SIG-M5 treated with dmso at 0.1 percent for 504 hours (cell line): Measurements from ENCODE around the gene MYO9B.
"Not testable (repeated sequence)": the region's sequence is repeated elsewhere in the genome, so short reads cannot be mapped to it uniquely, and the experiment has no call there.

Source experiments
- DNase-seq: peaks from one replicate; lab custom pipeline; 2025; ENCODE audit not compliant: unreplicated experiment; lab: John Stamatoyannopoulos, UW

MYO9B gene

DNA sequence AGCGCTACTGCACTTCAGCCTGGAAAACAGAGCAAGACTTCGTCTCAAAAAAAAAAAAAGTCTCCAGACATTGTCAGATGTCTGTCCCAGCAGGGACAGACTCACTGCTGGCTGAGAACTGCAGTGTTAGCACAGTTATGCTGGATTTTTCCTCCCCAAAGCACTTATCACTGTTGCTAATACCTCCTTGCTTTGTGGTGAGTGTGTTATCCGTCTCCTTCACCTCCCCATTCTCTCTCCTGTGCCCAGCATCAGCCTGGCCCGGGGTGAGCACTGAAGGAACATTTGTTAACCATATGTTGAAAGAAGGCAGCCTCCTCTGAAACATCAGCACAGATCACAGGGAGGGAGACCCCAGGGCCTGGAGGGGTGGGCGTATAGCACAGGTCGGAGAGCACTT lies 11.3 kb downstream of the MYO9B start:
- no peak for DNase-seq

DNA sequence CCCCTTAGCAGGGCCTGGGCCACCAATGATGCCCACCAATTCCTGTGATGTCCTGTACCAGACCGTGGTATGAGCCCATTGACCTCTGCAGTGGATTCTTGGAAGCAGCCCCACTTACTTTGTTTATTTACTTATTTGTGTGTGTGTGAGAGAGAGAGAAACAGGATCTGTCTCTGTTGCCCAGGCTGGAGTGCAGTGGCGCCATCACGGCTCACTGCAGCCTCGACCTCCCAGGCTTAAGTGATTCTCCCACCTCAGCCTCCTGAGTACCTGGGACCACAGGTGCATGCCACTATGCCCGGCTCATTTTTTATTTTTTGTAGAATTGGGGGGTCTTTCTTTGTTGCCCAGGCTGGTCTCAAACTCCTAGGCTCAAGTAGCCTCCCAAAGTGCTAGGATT lies 13.0 kb downstream of the MYO9B start:
- no peak for DNase-seq

DNA sequence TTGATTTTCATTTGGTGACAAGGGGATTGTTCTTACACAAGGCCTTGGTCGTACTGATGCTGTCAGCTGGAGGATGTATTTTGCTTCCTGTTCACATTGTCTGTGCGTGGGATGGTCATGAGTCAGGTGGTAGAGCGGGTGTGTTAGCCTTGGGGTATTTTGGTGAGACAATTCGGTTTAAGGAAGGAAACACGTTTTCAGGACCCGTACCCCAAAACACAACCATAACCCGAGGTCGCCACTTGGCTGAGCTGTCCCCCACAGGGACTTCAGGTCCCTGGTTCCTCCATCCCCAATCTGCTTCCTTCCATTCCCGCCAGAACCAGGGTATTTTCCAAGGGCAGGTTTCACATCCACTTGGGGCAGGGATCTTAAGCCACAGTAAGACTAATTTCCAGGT lies 15.0 kb downstream of the MYO9B start:
- DNase-seq = no peak

DNA sequence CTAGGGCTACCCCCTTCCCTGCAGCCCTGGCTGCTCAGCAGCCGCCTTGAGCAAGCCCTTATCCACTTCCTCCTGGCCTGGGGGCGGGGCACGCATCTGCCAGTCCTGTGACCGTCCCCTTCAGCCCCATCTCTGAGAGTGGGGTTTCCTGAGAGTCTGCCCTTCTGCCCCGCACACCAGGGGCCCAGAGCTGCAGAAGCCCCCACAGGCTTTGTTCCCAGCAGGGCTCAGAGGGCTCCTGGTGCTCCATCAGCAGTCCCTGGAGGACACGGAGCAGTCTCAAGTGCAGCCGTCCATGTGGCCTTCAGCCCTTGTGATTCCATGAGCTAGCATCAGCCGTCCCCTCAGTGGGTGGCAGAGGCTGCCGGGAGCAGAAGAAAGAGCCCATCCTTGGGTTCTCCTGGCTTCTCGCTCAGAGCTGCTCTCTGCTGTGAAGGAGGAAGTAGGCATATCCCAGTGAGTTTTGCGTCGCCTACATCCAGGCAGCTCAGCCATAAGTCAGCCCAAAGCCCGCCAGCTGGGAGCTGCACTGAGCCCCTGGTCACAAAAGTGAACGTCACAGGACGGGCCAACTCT lies 16.3 kb downstream of the MYO9B start:
- peak; percentile 60 for DNase-seq

DNA sequence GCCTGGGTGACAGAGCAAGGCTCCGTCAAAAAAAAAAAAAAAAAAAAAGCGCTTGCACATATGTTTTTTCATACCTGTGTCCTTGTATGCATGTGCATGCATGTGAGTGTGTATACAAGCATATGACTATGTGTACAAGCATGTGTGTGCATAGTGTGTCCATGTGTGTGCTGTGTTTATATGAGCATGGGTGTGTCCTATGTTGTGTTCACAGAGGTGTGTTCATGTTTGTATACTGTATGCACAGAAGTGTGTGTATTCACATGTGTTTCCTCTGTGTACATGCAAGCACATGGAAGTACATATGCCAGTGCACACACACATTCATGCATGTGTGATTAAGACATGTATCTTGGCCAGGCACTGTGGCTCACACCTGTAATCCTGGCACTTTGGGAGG lies 17.1 kb downstream of the MYO9B start:
- no peak for DNase-seq

DNA sequence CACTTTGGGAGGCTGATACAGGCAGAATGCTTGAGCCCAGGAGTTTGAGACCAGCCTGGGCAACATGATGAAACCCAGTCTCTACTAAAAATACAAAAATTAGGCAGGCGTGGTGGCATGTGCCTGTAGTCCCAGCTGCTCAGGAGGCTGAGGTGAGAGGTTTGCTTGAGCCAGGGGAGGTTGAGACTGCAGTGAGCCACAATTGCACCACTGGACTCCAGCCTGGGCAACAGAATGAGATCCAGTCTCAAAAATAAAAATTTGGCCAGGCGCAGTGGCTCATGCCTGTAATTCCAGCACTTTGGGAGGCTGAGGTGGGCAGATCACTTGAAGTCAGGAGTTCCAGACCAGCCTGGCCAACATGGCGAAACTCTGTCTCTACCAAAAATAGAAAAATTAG lies 19.1 kb downstream of the MYO9B start:
- DNase-seq = not testable (repeated sequence)

DNA sequence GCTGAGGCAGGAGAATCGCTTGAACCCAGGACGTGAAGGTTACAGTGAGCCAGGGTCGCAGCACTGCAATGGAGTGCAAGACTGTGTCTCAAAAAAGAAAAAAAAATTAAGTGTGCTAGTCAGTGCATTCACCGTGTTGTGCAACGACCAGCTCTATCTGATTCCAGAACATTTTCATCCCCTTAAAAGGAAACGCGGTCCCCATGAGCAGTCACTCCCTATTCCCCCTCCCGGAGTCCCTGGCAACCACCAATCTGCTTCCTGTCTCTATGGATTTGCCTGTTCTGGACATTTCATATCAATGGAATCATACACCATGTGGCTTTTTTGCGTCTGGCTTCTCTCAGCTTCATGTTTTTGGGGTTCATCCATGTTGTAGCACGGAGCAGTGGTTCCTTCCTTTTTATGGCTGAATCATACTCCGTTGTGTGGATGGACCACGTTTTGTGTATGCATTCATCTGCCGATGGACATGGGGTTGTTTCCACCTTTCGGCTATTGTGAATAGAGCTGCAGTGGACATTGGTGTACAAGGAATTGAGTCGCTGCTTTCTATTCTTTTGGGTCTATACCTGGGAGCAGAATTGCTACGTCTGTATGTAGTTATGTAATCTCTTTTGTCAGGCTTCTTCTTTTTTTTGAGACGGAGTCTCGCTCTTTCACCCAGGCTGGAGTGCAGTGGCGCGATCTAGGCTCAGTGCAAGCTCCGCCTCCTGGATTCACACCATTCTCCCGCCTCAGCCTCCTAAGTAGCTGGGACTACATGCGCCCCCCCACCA lies 19.8 kb downstream of the MYO9B start:
- no peak for DNase-seq

DNA sequence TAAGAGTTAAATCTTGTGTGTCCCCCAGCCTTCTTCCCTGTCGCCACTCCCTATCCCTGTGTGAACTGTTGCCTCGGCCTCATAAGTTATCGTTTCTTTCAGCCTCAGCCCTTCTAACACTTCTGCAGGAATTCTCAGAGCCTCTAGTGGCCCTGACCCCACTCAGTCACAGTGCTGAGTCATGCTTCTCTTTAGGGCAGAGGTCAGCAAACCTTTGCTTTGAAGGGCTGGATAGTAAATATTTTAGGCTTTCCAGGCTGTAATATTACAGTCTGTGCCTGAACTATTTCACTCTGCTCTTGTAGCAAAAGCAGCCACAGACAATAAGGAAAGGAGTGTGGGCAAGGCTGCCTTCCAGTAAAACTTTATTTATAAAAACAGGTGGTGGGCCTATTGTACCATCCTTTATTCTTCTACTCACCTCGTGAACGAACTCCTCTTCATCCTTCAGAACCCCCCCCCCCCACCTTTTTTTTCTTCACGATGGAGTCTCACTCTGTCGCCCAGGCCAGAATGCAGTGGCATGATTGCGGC lies 22.1 kb downstream of the MYO9B start:
- DNase-seq = no peak

DNA sequence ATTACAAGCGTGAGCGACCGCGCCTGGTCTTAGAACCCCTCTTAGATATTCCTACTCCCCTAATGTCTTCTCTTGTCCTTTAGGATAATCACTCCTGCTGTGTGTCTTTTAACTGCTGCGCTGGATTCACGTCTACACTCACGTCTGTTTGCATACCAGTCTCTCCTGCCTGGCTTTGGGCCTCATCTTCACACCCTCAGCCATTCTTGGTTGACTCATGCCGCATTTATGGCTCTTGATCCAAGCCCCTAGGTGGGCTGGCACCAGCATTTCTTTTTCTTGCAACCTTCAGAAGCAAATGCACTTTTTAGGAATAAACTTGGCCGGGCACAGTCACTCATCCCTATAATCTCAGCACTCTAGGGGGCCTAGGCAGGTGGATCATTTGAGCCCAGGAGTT lies 22.7 kb downstream of the MYO9B start:
- no peak for DNase-seq

DNA sequence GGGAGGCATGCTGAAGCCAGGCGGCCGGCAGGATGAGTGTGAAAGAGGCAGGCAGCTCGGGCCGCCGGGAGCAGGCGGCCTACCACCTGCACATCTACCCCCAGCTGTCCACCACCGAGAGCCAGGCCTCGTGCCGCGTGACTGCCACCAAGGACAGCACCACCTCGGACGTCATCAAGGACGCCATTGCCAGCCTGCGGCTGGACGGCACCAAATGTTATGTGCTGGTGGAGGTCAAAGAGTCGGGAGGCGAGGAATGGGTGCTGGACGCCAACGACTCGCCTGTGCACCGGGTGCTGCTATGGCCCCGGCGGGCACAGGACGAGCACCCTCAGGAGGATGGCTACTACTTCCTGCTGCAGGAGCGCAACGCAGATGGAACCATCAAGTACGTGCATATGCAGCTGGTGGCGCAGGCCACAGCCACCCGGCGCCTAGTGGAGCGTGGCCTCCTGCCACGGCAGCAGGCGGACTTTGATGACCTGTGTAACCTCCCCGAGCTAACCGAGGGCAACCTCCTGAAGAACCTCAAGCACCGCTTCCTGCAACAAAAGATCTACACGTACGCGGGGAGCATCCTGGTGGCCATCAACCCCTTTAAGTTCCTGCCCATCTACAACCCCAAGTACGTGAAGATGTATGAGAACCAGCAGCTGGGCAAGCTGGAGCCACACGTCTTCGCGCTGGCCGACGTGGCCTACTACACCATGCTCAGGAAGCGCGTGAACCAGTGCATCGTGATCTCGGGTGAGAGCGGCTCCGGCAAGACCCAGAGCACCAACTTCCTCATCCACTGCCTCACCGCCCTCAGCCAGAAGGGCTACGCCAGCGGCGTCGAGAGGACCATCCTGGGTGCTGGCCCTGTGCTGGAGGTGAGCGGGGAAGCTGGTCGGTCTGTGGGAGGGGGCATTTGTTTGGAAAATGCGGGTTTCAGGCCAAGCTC lies 26.4 kb downstream of the MYO9B start:
- no peak for DNase-seq

DNA sequence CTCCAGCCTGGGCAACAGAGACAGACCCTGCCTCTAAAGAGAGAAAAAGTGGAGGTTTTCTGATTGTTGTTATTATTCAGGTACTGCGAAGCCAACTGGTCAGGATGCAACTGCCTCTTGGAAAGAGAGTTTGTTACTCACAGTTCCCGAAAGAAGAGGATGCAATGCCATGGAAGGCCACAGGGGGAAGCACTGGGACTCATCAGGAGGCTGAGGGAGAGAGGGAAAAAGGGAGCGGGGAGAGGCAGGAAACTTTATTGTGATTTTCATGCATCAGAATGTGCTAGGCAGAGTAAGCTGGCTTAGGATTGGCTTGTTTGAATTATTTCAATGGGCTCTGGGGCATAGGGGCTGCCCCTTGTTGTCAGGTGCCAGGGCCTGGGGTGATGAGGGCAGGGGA lies 27.6 kb downstream of the MYO9B start:
- no peak for DNase-seq

DNA sequence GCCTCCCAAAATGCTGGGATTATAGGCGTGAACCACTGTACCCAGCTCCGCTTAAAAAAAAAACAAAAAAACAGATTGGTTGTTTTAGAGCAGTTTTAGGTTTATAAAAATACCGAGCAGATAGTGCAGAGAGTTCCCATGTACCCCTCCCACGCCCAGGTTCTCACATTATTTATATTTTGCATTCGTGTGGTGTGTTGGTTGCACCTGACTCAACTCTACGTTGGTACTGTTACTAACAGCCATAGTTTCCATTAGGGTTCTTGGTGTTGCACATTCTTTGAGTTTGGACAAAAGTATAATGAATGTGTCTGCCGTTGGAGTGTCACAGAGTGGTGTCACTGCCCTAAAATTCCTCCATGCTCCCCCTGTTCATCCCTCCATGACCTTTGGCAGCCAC lies 29.1 kb downstream of the MYO9B start:
- DNase-seq = no peak

DNA sequence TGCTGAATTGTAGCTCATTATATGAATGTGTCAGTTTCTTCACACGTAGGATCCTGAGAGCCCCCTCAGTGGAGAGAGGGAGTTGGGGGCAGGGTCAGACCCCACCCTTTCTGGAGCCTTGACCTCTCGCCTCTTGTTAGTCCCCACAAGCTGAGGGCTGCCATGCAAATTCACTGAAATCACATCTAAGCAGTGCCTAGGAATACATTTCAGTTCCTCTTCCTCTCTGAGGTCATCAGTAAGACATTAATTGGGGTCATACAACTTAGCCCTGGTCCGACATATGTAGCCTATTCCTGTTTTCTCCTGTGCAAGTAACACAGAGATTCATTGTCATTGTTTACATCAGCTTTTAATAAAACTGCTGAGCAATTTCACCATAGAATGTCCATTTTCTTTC lies 30.0 kb downstream of the MYO9B start:
- DNase-seq = no peak

DNA sequence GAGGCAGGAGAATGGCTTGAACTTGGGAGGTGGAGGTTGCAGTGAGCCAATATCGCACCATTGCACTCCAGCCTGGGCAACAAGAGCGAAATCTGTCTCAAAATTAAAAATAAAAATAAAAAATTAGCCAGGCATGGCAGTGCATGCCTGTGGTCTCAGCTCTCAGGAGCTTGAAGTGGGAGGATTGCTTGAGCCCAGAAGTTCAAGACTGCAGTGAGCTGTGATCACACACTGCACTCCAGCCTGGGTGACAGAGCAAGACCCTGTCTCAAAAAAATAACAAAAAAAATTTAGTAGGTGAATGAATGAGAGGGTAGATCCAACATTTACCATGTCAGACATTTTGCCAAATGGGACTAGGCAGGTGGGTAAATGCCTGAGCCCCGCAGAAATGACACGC lies 31.4 kb downstream of the MYO9B start:
- not testable (repeated sequence) for DNase-seq

DNA sequence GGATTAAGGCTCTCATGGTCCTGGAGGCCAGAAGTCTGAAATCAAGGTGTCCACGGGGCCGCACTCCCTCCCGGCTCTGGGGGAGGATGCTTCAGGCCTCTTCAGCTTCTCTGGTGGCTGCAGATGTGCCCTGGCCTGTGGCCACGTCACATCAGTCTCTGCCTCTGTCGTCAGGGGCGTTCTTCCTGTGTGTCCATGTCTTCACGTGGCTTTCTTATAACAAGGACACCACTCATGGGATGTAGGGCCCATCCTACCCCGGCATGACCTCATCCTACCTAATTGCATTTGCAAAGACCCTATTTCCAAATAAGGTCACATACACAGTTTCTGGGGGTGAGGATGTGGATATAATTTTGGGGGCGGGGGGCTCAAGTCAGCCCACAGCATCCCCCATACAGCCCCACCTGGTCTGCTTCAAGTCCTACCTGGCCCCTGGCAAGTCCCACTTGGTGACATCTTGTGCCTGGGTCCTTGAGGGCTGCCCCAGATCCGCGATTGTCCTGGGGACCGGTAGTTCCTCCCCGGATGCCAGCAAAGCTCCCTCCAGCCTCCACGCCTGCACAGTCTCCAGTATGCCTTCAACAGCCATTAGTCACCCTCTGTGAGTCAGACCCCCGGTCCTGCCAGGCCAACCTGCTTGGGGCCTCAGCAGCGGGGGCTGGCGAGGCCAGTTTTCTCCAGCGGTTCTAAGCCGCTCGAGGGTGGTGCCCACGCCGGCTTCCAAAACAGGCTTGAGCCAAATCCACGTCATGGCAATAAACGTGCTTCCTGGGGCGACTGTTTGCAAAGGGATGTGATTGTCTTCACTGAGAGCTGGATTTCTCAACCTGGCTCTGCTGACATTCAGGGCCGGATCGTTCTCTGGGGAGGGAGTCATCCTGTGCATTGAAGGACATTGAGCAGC lies 32.2 kb downstream of the MYO9B start:
- DNase-seq = peak; percentile 81

DNA sequence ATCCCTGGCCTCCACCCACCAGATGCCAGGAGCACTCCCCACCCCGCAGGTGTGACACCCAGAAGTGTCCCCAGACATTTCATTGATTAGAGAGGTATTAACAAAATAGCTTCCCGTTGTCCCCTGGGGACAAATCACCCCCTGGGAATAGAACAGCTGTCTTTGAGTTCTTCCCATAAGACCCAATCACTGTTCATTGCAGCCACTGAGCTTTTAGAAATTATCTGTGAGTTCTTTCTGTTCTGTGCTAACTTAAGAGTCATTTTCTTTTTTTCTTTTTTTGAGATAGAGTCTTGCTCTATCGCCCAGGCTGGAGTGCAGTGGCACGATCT lies 32.8 kb downstream of the MYO9B start:
- no peak for DNase-seq

DNA sequence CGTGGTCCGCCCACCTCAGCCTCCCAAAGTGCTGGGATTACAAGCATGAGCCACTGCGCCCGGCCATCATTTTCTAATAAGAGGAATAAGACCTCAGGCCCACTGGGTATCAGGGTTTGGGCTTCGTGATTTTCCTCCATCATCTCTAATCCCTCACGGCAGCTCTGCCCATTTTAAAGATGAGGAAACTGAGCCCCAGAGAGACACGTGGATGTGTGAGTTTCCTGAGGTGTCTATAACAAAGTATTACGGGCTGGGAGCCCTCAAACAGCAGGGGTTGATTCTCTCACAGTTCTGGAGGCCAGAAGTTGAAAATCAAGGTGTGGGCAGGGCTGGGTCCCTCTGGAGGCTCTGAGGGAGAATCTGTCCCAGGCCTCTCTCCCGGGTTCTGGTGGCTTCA lies 33.7 kb downstream of the MYO9B start:
- no peak for DNase-seq

DNA sequence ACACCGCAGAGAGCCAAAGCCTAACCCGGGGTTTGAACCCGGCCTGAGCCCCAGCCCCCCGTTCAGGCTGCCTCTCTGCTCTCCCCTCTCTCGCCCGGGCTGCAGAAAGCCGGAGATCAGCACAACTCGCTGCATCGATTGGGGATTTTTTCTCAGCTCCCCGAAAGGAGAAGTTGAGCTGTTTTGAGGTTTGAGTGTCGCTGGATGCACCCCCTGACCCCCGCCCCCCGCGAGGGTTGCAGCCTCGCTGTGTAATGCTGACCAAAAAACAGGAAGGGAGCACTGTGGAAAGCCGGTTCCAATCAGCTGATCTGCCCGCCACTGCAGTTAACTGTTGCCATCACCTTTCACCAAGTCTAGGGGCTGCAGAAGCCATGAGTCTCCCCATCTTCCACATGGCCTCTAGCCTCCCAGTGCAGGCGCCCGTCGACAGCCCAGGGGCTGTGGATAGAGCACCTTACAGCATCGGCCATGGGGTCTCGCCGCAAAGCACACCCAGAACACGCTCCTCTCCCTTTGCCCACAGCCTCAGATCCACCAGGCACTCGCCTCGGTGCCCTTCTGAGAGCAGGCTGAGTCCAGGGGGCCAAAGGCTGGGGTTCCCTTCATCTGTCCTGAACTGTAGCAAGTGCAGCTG lies 34.5 kb downstream of the MYO9B start:
- DNase-seq = peak; percentile 86

DNA sequence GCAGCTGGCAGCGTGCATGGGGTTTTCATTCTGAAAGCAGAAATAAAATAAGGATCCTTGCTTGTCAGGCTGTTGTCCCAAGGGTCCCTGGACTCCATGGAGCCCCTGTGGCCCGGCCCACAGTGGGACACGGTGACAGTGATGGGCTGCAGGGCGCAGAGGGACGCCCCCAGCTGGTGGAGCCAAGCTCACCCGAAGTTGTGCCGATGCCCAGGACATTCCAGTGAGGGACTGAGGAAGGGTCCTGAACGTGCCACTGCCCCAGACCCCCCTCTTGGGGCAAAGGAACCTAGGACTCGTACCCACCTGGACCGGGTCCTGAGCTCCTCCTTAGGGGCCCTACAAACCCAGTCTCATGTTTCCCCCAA lies 35.0 kb downstream of the MYO9B start:
- no peak for DNase-seq

DNA sequence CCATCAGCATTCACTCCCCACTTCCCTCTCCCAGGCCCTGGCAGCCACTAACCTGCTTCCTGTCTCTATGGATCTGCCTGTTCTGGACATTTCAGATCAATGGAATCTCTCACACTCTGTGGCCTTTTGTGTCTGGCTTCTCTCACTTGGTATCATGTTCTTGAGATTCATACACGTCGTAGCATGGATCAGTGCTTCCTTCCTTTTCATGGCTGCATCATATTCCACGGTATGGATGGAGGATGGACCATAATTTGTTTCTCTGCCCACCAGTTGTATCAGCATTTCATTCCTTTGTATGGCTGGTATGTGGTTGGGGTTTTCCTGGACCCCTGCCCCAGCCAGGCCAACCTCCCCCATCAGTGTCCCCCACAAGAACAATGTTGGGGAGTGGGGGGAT lies 36.2 kb downstream of the MYO9B start:
- DNase-seq = no peak
